Activated CD4-positive, alpha-beta T cell treated with anti-CD3 and anti-CD28 coated beads, Interleukin-2, amount 50 U/mL, for 1 hour (primary cell): ENCODE data around the gene MPPED1.

ENCODE experiments used
- DNase-seq: peaks from one replicate; pipeline ENCODE4 v3.0.0-alpha.2; 2020

The MPPED1 gene

DNA sequence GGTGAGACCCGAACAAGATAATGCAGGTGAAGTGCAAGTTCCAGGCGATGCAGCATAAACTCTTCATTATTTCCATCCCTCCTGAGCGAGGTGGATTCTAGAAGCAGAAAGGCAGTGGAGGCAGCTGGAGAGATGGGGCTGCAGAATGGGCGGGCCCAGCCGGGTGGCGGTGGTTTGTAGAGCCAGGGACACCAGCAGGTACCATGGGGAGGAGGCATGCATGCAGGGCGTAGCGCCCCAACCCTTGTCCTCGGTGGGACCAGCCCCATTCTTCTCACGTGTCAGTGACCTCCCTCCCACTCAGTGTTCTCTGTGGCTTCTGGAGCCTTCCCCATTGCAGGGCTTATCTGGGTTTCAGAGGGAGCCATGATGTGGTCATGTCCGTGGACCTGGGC is 38.0 kb downstream of the MPPED1 start:
- no peak for DNase-seq

DNA sequence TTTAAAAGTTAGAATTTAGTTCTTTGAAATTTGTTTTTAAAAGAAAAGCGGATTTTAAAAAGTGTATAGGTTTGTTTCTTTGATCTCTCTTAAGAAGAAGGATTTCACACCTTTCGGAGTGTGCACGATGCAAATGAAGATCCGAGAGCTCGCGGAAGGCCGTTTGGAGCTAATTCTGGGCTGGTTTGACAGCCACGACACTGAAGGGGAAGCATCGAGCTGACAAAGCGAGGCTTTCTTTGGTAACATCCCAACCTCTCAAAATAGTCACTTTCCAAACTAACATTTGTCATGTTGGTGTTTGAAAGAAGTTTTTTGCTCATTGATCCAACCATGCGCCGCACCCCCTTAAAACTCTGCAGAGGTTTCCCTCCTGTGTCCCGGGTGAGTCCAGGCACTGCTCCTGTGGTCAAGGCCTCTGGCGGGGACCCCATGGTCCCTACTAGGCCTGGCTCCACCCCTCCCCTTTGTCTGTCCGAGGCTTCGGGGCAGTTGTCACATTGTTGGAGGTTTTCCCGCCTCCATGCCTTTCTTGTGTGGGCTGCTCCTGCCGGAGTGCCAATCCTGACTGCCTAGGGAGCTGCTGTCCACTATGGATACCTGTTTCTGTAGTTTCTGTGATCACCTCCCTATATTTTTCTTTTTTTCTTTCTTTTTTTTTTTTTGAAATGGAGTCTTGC is 39.7 kb downstream of the MPPED1 start:
- DNase-seq, result no peak

DNA sequence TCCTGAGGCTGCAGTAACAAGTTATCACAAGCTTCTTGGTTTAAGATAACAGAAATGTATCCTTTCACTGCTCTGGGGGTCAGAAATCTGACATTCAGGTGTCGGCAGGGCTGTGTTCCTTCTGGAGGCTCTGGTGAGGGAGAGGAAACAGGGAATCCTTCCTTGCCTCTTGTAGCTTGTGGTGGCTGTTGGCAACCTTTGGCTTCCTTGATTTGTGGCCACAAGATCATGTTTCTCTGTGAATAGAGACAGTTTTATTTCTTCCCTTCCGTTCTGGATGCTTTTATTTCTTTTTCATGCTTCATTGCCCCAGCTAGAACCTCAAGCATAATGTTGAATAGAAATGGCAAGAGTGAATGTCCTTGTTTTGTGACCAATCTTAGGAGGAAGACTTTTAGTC is 44.0 kb downstream of the MPPED1 start:
- no peak for DNase-seq

DNA sequence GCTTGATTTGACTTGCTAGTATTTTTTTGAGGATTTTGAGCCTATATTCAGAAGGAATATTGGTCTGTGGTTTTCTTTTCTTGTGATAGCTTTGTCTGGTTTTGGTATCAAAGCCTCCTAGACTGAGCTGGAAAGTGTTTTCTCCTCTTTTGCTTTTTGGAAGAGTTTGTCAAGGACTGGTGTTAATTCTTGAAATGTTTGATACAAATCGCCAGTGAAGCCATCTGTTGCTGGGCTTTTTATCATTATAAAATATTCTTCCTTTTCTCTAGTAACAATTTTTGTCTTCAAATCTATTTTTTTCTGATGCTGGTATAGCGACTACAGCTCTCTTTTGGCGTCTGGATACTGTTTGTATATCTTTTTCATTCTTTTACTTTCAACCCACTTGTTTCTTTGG is 45.2 kb downstream of the MPPED1 start:
- no peak for DNase-seq

DNA sequence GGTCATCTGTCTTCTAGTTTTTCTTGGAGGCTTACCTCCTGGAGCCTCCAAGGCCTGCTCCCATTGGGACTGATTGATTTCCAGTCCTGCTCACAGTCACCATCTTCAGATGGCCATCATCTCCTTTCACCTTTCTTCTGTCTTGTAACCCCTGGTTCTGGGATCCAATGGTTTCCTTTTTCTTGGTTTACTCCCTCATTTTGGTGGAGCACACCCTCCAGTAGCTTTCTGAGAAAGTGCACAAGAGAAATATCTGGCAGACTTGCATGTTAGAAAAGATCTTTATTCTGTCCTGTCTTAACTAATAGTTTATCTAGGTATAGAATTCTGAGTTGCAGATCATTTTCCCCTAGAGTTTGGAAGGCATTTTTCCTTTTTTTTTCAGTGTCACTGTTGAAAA is 50.9 kb downstream of the MPPED1 start:
- DNase-seq, result no peak

DNA sequence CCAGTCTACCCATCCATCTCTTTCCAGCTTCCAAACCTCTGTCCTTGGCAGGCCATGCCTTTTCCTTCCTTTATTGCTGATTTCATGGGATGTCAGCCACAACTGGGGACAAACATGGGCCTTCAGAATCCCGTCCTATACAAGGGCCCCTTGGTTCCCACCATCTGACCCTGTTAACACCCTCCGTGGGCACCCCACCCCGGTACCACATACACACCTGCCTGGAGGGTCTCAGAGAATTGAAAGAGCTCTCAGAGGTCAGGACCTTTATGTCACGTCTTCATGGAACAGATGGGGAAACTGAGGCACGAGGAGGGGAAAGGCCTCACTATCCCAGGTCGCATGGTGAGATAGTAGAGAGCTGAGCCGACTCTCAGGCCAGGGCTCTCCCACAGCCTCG is 53.0 kb downstream of the MPPED1 start:
- no peak for DNase-seq

DNA sequence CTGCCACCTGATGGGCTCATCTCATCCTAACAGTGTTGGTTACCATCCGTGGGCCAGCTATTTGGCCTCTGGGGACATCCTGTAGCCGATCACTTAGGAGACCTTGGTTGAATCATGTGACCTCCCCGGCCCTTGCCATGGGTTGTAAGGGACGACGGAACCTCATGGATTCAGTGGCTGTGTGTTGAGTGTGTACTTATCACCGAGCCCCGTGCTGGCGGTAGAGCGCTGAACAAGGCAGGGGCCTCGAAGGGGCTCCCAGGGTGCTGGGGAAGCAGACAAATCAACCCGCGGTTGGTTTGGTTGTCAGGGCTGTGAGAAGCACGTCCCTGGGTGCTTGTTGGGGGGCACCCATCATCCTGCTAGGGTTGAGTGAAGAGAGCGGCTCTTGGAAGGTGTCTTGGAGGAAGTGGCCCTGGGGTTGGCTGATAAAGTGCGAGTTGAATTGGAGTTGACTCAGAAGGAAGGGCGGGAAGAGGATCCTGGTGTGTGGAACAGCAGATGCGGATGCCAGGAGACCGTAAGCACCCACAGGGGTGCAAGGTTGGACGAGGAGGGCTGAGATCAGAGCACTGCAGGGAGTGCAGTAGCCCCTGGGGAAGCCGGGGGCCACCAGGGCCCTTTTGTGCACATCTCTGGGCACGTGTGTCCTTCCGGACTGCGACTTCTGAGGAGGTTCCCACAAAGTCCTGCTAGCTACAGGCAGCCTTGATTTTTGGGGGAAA is 53.6 kb downstream of the MPPED1 start:
- no peak for DNase-seq

GRCh38 chr22:43466710-43467109 is 54.9 kb downstream of the MPPED1 start:
- DNase-seq, result no peak

DNA sequence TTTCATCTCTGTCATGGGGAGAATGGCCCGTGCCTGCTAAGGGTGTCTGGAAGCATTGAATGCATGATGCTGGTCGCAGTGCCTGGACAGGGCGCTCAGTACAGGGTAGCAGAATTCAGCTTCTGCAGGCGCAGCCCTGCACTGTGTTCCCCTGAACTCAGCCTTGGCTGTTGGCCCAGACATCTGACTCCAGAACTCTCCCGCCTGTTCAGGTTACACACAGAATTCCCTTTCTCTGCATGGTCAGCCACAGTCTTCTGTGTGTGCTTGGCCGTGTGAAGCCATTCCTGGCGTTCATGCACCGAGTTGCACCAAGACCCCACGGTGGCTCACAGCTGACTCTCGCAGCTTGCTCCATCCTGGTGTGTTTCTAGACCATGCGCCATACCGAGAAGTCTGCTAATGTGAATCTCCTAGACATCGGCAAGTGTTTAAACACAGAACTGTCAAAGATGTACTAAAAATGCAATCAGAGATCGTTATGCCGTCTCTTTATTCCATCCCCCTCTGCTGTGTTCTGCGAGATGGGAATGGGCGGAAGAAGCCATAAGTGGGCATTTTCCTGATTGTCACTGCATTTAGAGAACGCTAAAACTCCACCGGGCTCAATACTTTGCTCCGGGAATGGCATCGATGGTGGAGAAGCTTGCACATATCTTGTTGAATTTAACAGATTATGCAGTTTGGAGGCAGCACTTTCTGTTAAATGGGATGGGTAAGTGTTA is 55.6 kb downstream of the MPPED1 start:
- no peak for DNase-seq

DNA sequence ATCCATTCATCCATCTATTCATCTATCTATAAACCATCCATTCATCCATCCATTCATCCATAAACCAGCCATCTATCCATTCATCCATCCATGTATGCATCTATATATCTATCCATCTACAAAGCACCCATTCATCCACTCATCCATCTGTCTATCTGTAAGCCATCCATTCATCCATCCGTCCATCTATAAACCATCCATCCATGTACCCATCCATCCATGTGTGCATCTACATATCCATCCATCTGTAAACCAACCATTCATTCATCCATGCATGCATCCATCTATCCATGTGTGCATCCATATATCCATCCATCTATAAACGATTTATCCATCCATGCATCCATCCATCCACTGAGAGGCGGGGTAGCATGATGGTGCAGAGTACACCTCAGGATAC is 58.4 kb downstream of the MPPED1 start:
- no peak for DNase-seq

GRCh38 chr22:43470941-43471585 is 59.2 kb downstream of the MPPED1 start:
- no peak for DNase-seq

- DNase-seq, result no peak
These were observed 59.9 kb downstream of the MPPED1 start for GRCh38 chr22:43471606-43472135.

GRCh38 chr22:43473031-43473430 is 61.2 kb downstream of the MPPED1 start:
- no peak for DNase-seq

GRCh38 chr22:43473441-43473840 is 61.6 kb downstream of the MPPED1 start:
- no peak for DNase-seq

GRCh38 chr22:43474161-43475101 is 62.6 kb downstream of the MPPED1 start:
- no peak for DNase-seq

DNA sequence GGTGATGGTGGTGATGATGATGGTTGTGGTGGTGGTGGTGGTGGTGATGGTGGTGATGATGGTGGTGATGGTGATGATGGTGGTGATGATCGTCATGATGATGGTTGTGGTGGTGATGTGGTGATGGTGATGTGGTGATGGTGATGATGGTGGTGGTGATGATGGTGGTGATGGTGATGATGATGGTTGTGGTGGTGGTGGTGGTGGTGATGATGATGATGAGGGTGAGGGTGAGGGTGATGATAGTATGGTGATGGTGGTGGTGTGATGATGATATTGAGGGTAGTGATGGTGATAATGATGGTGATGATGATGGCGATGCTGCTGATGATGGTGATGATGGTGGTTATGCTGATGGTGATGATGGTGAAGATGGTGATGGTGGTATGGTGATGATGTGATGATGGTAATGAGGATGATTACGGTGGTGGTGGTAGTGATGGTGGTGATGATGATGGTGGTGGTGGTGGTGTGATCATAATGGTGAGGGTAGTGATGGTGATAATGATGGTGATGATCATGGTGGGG is 63.8 kb downstream of the MPPED1 start:
- DNase-seq, result no peak

- DNase-seq, result no peak
These were observed 64.5 kb downstream of the MPPED1 start for GRCh38 chr22:43476341-43476740.

GRCh38 chr22:43476751-43477725 is 65.2 kb downstream of the MPPED1 start:
- DNase-seq, result no peak

- DNase-seq, result no peak
These were observed 66.2 kb downstream of the MPPED1 start for GRCh38 chr22:43477966-43478365.

- no peak for DNase-seq
These were observed 66.9 kb downstream of the MPPED1 start for GRCh38 chr22:43478621-43479300.
